ENCODE results near the gene FOSB.

The FOSB gene

DNA sequence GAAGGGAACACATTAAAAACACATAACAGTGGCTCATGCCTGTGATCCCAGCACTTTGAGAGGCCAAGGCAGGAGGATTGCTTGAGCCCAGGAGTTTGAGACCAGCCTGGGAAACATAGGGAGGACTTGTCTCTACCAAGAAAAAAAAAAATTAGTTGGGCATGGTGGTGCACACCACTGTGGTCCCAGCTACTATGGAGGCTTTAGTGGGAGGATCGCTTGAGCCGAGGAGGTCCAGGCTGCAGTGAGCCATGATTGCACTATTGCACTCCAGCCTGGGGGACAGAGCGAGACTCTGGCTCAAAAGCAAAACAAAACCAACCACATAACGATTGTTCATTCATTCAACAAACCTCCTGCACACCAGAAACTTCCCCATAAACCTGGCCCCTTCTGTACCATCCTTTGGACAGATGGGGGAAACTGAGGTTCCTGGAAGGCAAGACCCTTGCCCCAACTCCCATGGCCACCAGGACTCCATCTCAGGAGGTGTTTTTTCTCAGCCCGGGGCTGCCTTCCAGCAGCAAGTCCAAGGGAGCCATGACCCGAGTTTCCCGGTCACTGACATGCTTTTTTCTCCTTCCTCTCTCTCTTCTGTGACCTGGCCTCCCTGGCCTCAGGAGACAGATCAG lies 4.3 kb downstream of the FOSB start:
- peaks cover 21% of the 10 kb centered on the region for H3K4me1 Mint-ChIP-seq
- H3K36me3 Mint-ChIP-seq (ENCODE audit: low read depth), result no peaks in the 10 kb centered on the region
- H3K27ac Mint-ChIP-seq, result peak overlapping the region in 1 of 3 experiments; percentile 63
- peak overlapping the region; percentile 73 to 79 (median 75) for H3K4me3 Mint-ChIP-seq
- TF ChIP-seq, protein P1, sequence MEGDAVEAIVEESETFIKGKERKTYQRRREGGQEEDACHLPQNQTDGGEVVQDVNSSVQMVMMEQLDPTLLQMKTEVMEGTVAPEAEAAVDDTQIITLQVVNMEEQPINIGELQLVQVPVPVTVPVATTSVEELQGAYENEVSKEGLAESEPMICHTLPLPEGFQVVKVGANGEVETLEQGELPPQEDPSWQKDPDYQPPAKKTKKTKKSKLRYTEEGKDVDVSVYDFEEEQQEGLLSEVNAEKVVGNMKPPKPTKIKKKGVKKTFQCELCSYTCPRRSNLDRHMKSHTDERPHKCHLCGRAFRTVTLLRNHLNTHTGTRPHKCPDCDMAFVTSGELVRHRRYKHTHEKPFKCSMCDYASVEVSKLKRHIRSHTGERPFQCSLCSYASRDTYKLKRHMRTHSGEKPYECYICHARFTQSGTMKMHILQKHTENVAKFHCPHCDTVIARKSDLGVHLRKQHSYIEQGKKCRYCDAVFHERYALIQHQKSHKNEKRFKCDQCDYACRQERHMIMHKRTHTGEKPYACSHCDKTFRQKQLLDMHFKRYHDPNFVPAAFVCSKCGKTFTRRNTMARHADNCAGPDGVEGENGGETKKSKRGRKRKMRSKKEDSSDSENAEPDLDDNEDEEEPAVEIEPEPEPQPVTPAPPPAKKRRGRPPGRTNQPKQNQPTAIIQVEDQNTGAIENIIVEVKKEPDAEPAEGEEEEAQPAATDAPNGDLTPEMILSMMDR (IDR thresholded peaks at IDR 0.05; ENCODE audit: unreplicated experiment in 3 of 3), result no peak
- H3K9me3 Mint-ChIP-seq, result no peaks in the 10 kb centered on the region
- peaks cover 68% of the 10 kb centered on the region for H3K27me3 Mint-ChIP-seq (ENCODE audit: low read depth)

DNA sequence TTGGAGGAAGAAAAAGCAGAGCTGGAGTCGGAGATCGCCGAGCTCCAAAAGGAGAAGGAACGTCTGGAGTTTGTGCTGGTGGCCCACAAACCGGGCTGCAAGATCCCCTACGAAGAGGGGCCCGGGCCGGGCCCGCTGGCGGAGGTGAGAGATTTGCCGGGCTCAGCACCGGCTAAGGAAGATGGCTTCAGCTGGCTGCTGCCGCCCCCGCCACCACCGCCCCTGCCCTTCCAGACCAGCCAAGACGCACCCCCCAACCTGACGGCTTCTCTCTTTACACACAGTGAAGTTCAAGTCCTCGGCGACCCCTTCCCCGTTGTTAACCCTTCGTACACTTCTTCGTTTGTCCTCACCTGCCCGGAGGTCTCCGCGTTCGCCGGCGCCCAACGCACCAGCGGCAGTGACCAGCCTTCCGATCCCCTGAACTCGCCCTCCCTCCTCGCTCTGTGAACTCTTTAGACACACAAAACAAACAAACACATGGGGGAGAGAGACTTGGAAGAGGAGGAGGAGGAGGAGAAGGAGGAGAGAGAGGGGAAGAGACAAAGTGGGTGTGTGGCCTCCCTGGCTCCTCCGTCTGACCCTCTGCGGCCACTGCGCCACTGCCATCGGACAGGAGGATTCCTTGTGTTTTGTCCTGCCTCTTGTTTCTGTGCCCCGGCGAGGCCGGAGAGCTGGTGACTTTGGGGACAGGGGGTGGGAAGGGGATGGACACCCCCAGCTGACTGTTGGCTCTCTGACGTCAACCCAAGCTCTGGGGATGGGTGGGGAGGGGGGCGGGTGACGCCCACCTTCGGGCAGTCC lies 5.0 kb downstream of the FOSB start:
- TF ChIP-seq, protein P1 (IDR thresholded peaks at IDR 0.05; ENCODE audit: unreplicated experiment in 3 of 3), result no peak
- Mint-ChIP-seq H3K27ac (peak overlapping the region in 1 of 3 experiments; percentile 21), H3K4me1 (peaks cover 20% of the 10 kb centered on the region), H3K27me3 (ENCODE audit: low read depth) (peaks cover 68% of the 10 kb centered on the region), H3K36me3 (ENCODE audit: low read depth) (no peaks in the 10 kb centered on the region), H3K9me3 (no peaks in the 10 kb centered on the region), H3K4me3 (peak overlapping the region; percentile 73 to 79 (median 75))

DNA sequence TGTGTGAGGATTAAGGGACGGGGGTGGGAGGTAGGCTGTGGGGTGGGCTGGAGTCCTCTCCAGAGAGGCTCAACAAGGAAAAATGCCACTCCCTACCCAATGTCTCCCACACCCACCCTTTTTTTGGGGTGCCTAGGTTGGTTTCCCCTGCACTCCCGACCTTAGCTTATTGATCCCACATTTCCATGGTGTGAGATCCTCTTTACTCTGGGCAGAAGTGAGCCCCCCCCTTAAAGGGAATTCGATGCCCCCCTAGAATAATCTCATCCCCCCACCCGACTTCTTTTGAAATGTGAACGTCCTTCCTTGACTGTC lies 5.5 kb downstream of the FOSB start:
- no peaks in the 10 kb centered on the region for H3K9me3 Mint-ChIP-seq
- peaks cover 68% of the 10 kb centered on the region for H3K27me3 Mint-ChIP-seq (ENCODE audit: low read depth)
- TF ChIP-seq, protein P1 (IDR thresholded peaks at IDR 0.05; ENCODE audit: unreplicated experiment in 3 of 3), result no peak
- no peaks in the 10 kb centered on the region for H3K36me3 Mint-ChIP-seq (ENCODE audit: low read depth)
- peak overlapping the region; percentile 21 to 57 (median 33) for H3K4me3 Mint-ChIP-seq
- no peak overlapping the region for H3K27ac Mint-ChIP-seq
- peaks cover 15% of the 10 kb centered on the region for H3K4me1 Mint-ChIP-seq

DNA sequence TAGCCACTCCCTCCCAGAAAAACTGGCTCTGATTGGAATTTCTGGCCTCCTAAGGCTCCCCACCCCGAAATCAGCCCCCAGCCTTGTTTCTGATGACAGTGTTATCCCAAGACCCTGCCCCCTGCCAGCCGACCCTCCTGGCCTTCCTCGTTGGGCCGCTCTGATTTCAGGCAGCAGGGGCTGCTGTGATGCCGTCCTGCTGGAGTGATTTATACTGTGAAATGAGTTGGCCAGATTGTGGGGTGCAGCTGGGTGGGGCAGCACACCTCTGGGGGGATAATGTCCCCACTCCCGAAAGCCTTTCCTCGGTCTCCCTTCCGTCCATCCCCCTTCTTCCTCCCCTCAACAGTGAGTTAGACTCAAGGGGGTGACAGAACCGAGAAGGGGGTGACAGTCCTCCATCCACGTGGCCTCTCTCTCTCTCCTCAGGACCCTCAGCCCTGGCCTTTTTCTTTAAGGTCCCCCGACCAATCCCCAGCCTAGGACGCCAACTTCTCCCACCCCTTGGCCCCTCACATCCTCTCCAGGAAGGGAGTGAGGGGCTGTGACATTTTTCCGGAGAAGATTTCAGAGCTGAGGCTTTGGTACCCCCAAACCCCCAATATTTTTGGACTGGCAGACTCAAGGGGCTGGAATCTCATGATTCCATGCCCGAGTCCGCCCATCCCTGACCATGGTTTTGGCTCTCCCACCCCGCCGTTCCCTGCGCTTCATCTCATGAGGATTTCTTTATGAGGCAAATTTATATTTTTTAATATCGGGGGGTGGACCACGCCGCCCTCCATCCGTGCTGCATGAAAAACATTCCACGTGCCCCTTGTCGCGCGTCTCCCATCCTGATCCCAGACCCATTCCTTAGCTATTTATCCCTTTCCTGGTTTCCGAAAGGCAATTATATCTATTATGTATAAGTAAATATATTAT lies 6.1 kb downstream of the FOSB start:
- Mint-ChIP-seq H3K4me1 (peaks cover 15% of the 10 kb centered on the region), H3K27me3 (ENCODE audit: low read depth) (peaks cover 68% of the 10 kb centered on the region), H3K27ac (no peak overlapping the region), H3K9me3 (no peaks in the 10 kb centered on the region), H3K4me3 (peak overlapping the region; percentile 40 to 57 (median 57)), H3K36me3 (ENCODE audit: low read depth) (no peaks in the 10 kb centered on the region)
- TF ChIP-seq, protein P1 (IDR thresholded peaks at IDR 0.05; ENCODE audit: unreplicated experiment in 3 of 3), result no peak

- Mint-ChIP-seq H3K4me1 (peaks cover 15% of the 10 kb centered on the region), H3K36me3 (ENCODE audit: low read depth) (no peaks in the 10 kb centered on the region), H3K4me3 (peak overlapping the region in 1 of 3 experiments; percentile 57), H3K27ac (no peak overlapping the region), H3K9me3 (no peaks in the 10 kb centered on the region), H3K27me3 (ENCODE audit: low read depth) (peaks cover 72% of the 10 kb centered on the region)
- TF ChIP-seq, protein P1 (IDR thresholded peaks at IDR 0.05; ENCODE audit: unreplicated experiment in 3 of 3), result no peak
These were observed 7.1 kb downstream of the FOSB start for GRCh38 chr19:45474606-45475521.
